Measurements from ENCODE around the gene UBC.
"Not testable (repeated sequence)": the region's sequence is repeated elsewhere in the genome, so short reads cannot be mapped to it uniquely, and the experiment has no call there.

Gene UBC

GRCh38 chr12:124883263-124884130 is 31.0 kb downstream of the UBC start:
- DNase-seq, result no peak

DNA sequence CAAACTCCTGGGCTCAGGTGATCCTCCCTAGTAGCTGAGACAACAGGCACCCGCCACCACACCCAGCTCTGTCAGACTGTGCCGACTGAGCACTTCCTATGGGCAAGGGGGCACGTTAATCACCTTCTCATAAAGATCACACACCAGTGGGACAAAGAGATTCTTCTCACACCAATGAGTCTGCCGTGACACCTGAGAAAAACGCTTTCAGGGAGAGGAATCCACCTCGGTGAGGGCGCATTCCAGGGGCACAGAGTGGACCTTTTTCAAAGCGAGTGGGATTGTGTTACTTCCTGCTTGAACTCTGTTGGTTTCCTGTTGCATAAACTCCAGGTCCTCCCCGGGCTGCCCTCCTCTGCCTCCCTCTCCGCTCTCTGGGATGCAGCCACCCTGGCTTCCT is 33.3 kb downstream of the UBC start:
- no peak for DNase-seq

- DNase-seq, result not testable (repeated sequence)
Observed at GRCh38 chr12:124880335-124880734, 34.1 kb downstream of the UBC start.

DNA sequence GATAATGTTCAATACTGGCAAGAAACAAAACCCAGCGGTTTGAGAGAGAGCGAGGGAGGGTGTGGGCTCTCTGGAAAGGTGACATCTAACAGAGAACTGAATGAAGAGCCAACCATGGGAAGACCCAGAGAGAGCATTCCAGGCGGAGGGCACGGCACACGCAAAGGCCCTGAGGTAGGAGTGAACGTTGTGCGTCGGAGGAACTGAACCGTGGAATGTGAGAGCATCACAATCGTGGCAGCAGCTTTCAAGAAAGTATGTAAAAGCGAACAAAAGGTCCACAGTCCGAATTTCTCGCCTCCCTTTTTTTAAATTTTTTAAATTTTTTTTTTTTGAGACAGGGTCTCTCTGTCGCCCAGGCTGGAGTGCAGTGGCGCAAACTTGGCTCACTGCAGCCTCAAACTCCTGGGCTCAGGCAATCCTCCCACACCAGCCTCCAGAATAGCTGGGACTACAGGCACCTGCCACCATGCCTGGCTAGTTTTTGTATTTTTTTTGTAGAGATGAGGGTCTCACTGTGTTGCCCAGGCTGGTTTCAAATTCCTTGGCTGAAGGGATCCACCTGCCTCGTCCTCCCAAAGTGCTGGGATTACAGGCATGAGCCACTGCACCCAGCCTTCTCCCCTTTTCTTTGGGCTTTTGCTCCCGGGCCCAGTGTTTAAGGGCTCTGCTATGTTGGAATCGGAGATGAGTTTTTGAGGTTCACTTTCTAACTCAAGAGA is 35.5 kb downstream of the UBC start:
- DNase-seq, result no peak

- DNase-seq, result no peak
Observed at GRCh38 chr12:124877423-124877822, 37.0 kb downstream of the UBC start.

GRCh38 chr12:124876171-124876570 is 38.3 kb downstream of the UBC start:
- no peak for DNase-seq

GRCh38 chr12:124875803-124876132 is 38.7 kb downstream of the UBC start:
- DNase-seq, result no peak

DNA sequence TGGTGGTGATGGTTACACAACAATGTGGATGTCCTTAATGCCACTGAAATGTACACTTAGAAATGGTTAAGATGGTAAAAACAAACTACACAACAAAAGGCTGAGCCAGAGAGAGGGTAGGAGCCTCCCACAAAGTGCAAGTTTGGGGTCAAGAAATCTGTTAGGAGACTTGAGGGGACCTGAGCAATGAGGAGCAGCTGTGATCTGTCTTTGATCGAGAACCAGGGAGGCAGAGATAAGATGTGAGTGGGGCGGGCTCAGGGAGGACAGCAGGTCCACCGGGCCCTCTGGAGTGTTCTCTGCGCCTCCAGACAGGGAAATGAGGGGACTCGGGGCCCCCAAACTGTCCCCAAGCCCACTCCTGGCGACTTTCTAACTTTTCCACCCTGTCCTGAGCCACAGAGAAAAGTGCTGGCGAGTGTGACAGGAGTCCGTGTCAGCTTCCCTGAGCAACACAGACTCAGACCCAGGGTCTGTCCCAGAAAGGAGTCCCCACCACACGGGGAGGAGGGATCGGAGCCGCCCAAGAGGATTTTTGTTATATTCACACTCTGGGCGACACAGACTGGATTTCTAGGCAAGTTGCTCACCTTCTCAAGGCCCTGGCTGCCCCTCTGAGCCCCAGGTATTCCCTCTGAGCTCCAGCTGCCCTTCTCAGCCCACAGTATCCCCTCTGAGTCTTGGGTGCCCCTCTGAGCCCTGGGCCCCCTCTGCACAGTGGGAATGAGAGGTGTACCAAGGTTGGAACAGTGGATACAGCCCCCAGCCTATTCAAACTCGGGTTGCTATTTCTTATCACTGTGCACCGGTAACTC is 39.3 kb downstream of the UBC start:
- no peak for DNase-seq

DNA sequence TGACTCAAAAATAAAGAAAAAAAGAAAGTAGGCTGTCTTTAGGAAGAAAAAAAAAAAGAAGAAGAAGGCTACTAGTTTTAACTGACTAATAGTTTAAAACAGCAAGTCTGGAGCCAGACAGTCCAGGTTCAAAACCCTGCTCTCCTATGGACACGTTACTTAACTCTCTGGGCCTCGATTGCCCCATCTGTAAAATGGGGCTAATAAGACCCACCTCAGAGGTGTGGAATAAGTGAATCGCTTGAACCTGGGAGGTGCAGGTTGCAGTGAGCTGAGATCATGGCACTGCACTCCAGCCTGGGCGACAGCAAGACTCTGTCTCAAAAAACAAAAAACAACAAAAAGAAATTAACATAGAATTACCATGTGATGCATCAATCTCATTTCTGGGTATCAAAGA is 40.3 kb downstream of the UBC start:
- no peak for DNase-seq

GRCh38 chr12:124872068-124872719 is 42.3 kb downstream of the UBC start:
- no peak for DNase-seq

DNA sequence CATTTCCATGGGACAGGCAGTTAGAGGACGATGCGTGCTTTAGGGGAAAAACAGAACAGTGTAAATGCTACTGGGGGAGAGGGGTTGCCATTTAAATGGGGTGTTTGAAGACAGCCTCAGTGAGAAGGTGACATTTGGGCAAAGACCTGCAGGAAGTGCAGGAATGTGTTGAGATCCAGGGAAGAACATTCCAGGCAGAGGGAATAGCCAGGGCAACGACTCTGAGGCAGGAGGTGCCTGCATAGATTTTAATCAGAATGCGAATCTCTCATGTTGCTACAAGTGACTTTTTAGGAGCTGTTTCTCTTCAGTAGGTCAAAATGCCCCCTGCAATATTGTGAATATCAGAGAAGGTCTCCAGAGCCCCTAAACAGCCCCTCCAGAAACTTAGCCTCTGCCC is 43.2 kb downstream of the UBC start:
- no peak for DNase-seq

DNA sequence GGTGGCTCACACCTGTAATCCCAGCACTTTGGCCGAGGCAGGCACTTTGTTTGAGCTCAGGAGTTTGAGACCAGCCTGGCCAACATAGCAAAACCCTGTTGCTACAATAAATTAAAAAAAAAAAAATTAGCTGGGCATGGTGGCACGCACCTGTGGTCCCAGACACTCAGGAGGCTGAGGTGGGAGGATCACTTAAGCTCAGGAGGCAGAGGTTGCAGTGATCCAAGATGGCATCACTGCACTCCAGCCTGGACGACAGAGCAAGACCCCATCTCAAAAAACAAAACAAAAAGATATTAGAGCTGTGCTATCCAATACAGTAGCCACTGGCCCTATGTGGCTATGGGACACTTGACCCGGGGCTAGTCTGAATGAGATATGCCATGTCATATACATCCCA is 43.9 kb downstream of the UBC start:
- DNase-seq, result no peak

GRCh38 chr12:124869059-124869665 is 45.3 kb downstream of the UBC start:
- no peak for DNase-seq

DNA sequence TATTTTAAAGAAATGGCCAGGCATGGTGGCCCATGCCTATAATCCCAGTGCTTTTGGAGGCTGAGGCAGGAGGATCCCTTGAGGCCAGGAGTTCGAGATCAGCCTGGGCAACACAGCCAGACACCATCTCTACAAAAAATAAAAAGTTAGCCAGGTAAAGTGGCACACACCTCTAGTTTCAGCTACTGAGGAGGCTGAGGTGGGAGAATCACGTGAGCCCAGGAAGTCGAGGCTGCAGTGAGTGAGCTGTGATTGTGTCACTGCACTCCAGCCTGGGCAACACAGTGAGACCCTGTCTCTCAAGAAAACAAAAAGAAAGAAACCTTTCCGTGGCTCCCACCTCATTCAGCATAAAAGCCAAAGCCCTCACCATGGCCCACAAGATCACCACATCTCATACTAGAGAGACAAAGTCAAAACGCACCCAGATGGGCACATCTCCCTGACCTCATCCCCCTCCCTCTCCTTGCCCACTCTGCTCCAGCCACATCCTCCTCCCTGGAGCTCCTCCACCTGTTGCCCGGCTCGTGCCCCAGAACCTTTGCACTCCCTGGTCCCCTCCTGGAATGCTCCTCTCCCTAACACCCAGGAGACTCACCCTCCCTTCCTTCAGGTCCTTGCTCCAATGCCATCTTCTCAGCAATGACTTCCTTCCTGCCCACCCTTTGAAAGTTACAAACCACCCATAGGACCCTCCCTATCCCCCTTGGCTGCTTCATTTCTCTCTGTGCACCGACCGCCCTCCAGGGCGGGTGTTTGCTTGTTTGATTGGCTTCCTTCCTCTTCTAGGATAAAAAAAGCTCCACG is 46.0 kb downstream of the UBC start:
- no peak for DNase-seq

DNA sequence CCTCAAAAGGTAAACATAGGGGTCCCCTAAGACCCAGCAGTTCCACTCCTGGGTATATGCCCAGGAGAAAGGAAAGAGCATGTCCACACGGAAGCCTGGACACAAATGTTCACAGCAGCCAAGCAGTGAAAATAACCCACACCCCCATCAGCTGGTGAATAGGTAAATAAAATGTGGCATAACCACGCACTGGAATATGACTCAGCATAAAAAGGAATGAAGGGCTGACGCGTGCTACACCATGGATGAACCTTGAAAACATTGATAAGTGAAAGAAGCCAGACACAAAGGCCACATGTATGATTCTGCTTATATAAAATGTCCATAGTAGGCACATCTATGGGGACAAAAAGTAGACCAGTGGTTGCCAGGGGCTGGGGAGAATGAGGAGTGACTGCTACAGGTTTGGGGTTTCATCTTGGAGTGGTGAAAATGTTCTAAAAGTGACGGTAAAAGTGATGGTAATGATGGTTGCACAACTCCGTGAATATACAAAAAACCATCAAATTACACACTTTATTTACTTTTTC is 47.0 kb downstream of the UBC start:
- no peak for DNase-seq

DNA sequence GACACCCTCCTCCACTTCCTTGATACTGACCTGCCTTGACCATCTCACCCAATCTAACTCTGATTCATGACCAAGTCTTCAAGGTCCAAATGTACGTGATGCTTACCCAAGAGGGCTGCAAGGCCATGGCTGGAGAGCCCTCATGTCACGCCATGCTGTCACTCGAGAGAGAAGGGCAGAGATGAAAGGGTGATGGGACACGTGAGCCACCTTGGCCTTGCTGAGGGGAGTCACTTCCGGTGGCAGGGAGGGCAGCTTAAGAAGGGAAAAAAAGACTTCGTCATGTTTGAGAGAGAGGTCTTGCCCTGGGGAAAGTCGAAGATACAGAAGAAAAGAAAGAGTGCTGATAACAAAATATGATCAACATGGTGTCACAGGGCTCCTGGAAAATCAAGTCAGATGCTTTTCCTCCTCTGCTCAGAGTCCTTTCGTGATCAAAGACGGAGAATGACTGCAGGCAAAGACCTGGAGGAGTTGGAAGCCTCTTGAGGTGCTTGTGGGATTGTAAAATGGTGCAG is 47.5 kb downstream of the UBC start:
- no peak for DNase-seq

DNA sequence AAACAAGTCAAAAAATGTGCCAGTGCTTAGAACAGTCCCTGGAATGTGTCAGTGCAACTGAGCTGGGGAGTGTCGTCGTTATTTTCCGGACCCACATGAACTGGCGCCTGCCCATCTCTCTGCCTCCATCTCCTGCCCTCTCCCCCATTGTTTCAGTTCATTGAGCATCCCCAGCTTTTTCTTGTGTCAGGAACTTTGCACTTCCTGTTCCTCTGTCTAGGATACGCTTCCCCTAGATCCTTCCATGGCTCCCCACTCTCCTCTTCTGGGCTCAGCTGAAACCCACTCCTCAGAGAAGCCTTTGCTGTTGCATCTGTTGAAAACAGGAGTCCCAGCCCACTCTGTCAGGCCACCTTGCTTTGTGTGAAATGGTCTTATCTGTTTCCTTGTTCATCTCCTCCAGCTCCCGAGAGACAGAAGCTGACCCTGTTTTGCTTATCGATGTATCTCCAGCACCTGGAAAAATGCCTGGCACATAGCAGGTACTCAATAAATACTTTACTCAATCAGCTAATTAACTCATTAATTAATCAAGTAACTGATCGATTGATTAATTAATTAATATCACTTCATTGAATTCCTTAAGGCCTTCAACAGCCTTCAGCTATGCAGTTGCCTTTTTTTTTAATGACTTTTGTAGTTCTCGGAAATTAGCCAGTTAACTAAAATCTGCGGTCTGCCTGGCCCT is 48.1 kb downstream of the UBC start:
- no peak for DNase-seq

DNA sequence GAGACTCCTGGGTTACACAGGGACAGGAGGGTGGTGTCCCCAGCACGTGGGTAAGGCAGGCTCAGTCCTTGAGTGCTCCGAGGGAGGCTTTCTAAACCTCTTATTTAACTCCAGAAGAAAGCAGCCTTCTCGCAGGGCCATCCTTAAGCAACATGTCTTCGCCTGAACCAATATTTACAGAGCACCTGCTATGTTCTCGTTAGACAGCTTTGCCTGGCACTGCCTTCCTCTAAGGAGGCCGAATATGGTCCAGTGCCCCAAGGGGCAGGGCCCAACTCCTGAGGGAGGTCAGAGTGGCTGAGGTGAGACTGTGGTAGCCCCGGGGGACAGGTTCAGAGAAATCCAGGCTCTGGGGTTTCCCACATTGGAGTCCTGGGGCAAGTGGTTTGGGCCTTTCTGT is 48.7 kb downstream of the UBC start:
- no peak for DNase-seq

GRCh38 chr12:124864326-124864752 is 50.1 kb downstream of the UBC start:
- no peak for DNase-seq
